ENCODE measurements around the gene FOXN3.

The FOXN3 gene

GRCh38 chr14:89372512-89372883, 44.5 kb downstream of the FOXN3 start:
- Histone ChIP-seq H3K36me3 (ENCODE audit: control insufficient read depth, insufficient read depth, low read length) (no peaks in the 10 kb centered on the region), H3K4me3 (ENCODE audit: low read length) (no peak overlapping the region), H3K4me1 (ENCODE audit: control insufficient read depth, insufficient read depth, low read length) (0 out of 2 replicates have a peak, but pooled peaks cover 3% of the 10 kb centered on the region), H3K9me3 (ENCODE audit: control insufficient read depth, insufficient read depth, low read length) (no peaks in the 10 kb centered on the region), H3K27ac (ENCODE audit: low read length) (no peak overlapping the region), H3K27me3 (ENCODE audit: control insufficient read depth, insufficient read depth, low read length) (no peaks in the 10 kb centered on the region)
- no peak for DNase-seq (ENCODE audit: low read depth, low spot score)
- no CpG with 5 or more reads among the region's 2 CpGs for WGBS (ENCODE audit: insufficient coverage, insufficient read length)

- Histone ChIP-seq H3K27ac (ENCODE audit: low read length) (no peak overlapping the region), H3K36me3 (ENCODE audit: control insufficient read depth, insufficient read depth, low read length) (no peaks in the 10 kb centered on the region), H3K27me3 (ENCODE audit: control insufficient read depth, insufficient read depth, low read length) (no peaks in the 10 kb centered on the region), H3K4me1 (ENCODE audit: control insufficient read depth, insufficient read depth, low read length) (0 out of 2 replicates have a peak, but pooled peaks cover 5% of the 10 kb centered on the region), H3K9me3 (ENCODE audit: control insufficient read depth, insufficient read depth, low read length) (no peaks in the 10 kb centered on the region), H3K4me3 (ENCODE audit: low read length) (no peak overlapping the region)
- no CpG with 5 or more reads among the region's 10 CpGs for WGBS (ENCODE audit: insufficient coverage, insufficient read length)
- DNase-seq (ENCODE audit: low read depth, low spot score) = no peak
Observed at GRCh38 chr14:89371585-89372511, 45.2 kb downstream of the FOXN3 start.

DNA sequence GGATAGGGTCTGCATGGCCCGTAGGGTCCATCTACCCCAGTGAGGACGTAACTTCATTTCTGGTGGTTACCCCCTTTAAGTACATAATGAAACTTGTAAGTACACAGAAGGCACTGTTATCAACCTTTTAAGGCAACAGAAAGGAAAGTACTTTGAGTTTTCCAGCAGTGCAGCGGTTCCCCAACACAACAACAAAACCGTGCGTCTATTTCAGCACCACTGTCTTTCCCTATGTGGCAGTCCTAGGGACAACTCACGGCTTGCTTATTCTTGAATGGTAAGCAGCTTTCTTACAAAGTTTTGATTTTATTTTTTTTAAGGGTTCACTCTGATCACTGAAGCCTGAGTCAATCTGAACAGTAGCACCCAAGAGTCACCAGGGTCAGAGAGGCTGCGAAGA, 46.3 kb downstream of the FOXN3 start:
- no CpG with 5 or more reads among the region's 7 CpGs for WGBS (ENCODE audit: insufficient coverage, insufficient read length)
- H3K9me3 ChIP-seq (ENCODE audit: control insufficient read depth, insufficient read depth, low read length) = no peaks in the 10 kb centered on the region
- H3K36me3 ChIP-seq (ENCODE audit: control insufficient read depth, insufficient read depth, low read length) = no peaks in the 10 kb centered on the region
- H3K4me3 ChIP-seq (ENCODE audit: low read length) = no peak overlapping the region
- no peaks in the 10 kb centered on the region for H3K27me3 ChIP-seq (ENCODE audit: control insufficient read depth, insufficient read depth, low read length)
- DNase-seq (ENCODE audit: low read depth, low spot score) = no peak
- H3K27ac ChIP-seq (ENCODE audit: low read length) = no peak overlapping the region
- H3K4me1 ChIP-seq (ENCODE audit: control insufficient read depth, insufficient read depth, low read length) = 0 out of 2 replicates have a peak, but pooled peaks cover 5% of the 10 kb centered on the region

GRCh38 chr14:89370381-89370780, 46.7 kb downstream of the FOXN3 start:
- Histone ChIP-seq H3K36me3 (ENCODE audit: control insufficient read depth, insufficient read depth, low read length) (no peaks in the 10 kb centered on the region), H3K4me3 (ENCODE audit: low read length) (no peak overlapping the region), H3K9me3 (ENCODE audit: control insufficient read depth, insufficient read depth, low read length) (no peaks in the 10 kb centered on the region), H3K4me1 (ENCODE audit: control insufficient read depth, insufficient read depth, low read length) (0 out of 2 replicates have a peak, but pooled peaks cover 5% of the 10 kb centered on the region), H3K27ac (ENCODE audit: low read length) (no peak overlapping the region), H3K27me3 (ENCODE audit: control insufficient read depth, insufficient read depth, low read length) (no peaks in the 10 kb centered on the region)
- no CpG with 5 or more reads among the region's 4 CpGs for WGBS (ENCODE audit: insufficient coverage, insufficient read length)
- no peak for DNase-seq (ENCODE audit: low read depth, low spot score)

- Histone ChIP-seq H3K36me3 (ENCODE audit: control insufficient read depth, insufficient read depth, low read length) (no peaks in the 10 kb centered on the region), H3K27me3 (ENCODE audit: control insufficient read depth, insufficient read depth, low read length) (no peaks in the 10 kb centered on the region), H3K9me3 (ENCODE audit: control insufficient read depth, insufficient read depth, low read length) (no peaks in the 10 kb centered on the region), H3K27ac (ENCODE audit: low read length) (no peak overlapping the region), H3K4me3 (ENCODE audit: low read length) (no peak overlapping the region), H3K4me1 (ENCODE audit: control insufficient read depth, insufficient read depth, low read length) (peaks cover 7% of the 10 kb centered on the region; the same call in 1 of the 2 replicates)
- no peak for DNase-seq (ENCODE audit: low read depth, low spot score)
- no CpG with 5 or more reads among the region's 4 CpGs for WGBS (ENCODE audit: insufficient coverage, insufficient read length)
Observed at GRCh38 chr14:89369656-89370055, 47.4 kb downstream of the FOXN3 start.

DNA sequence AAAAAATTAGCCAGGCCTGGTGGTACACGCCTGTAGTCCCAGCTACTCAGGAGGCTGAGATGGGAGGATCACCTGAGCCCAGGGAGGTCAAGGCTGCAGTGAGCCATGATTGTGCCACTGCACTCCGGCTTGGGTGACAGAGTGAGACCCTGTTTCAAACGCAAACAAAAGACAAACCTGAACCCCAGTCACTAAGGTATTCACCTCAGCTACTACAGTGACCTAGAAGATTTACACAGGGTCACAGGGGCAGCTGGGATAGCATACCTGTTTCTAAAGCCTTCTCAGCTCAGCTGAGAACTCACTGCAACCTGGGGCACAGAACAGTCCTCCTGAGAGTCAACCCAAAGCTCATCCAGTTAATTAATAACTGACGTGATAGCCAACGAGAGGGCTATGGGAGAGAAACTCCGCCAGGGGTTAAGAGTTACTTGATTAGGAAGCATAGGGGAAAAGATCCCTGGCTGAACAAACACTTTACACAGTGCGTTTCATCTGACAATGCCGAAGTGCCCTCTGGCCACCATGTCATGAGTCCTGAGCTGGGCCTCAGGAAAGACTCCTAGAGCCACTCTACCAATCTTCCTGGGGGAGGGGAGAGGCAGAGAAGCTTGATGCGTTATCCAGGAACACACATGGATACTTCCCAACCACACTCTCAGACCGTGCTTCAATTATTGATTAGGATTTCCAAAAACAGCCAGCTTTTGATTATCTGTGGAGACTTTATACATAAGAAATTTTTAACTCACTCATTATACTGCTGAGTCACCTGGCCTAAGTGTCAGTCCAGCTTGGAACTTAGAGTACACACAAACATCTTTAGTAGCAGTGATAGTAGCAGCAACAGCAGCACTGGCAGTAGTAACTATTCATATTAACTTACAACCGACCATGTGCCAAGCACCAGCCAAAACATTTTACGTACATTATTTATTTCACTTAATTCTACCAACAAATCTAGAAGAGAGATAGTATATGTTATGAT, 48.2 kb downstream of the FOXN3 start:
- Histone ChIP-seq H3K27ac (ENCODE audit: low read length) (no peak overlapping the region), H3K27me3 (ENCODE audit: control insufficient read depth, insufficient read depth, low read length) (no peaks in the 10 kb centered on the region), H3K4me3 (ENCODE audit: low read length) (no peak overlapping the region), H3K36me3 (ENCODE audit: control insufficient read depth, insufficient read depth, low read length) (no peaks in the 10 kb centered on the region), H3K4me1 (ENCODE audit: control insufficient read depth, insufficient read depth, low read length) (peaks cover 7% of the 10 kb centered on the region; the same call in 1 of the 2 replicates), H3K9me3 (ENCODE audit: control insufficient read depth, insufficient read depth, low read length) (no peaks in the 10 kb centered on the region)
- no peak for DNase-seq (ENCODE audit: low read depth, low spot score)
- 100% methylated on average over 2 of the region's 12 CpGs for WGBS (ENCODE audit: insufficient coverage, insufficient read length)

- Histone ChIP-seq H3K9me3 (ENCODE audit: control insufficient read depth, insufficient read depth, low read length) (no peaks in the 10 kb centered on the region), H3K4me1 (ENCODE audit: control insufficient read depth, insufficient read depth, low read length) (peaks cover 7% of the 10 kb centered on the region; the same call in 1 of the 2 replicates), H3K36me3 (ENCODE audit: control insufficient read depth, insufficient read depth, low read length) (no peaks in the 10 kb centered on the region), H3K27ac (ENCODE audit: low read length) (no peak overlapping the region), H3K4me3 (ENCODE audit: low read length) (no peak overlapping the region), H3K27me3 (ENCODE audit: control insufficient read depth, insufficient read depth, low read length) (no peaks in the 10 kb centered on the region)
- DNase-seq (ENCODE audit: low read depth, low spot score) = no peak
- WGBS (ENCODE audit: insufficient coverage, insufficient read length) = no CpG with 5 or more reads among the region's 8 CpGs
Observed at GRCh38 chr14:89367779-89368120, 49.3 kb downstream of the FOXN3 start.

DNA sequence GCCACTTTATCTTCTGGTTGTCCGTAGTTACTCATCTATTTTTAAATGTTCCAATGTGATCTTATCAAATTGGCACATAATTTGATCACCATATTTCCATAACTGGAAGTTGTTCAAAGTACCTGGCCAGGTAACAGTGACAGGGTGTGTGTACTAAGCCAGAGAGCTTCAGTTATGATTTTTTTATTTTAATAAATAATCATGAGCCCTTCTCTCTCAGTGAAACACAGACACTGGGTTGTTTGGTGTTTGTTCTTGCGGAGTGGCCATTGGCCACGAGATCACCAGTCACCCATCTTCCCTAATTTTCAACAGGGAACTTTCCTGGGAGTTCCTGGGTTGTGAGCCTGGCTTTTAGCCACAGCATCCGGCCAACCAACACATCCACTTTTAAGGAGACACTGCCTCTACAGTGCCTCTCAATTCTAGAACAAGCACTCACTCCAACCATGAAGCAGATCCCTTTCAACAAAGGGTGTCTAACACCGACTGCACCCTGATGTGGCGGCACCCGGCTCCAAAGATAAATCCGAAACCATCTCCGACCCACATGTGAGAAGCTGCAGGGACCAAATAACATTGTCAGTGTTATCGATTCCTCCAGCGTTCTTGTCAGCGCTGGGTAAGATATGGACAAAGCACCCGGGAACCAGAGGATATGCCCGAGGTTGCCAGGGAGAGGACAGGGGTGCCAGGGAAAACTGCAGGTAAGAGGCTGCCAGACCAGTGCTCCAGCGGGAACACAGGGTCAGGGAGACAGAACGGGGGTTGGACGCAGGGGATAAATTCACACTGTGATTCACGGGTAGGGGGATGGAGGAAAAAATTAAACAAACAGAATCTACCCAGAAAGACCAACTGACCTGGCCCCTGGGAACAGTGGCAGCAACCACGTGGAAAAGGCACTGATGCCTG, 49.9 kb downstream of the FOXN3 start:
- Histone ChIP-seq H3K4me1 (ENCODE audit: control insufficient read depth, insufficient read depth, low read length) (peaks cover 7% of the 10 kb centered on the region; the same call in 1 of the 2 replicates), H3K9me3 (ENCODE audit: control insufficient read depth, insufficient read depth, low read length) (no peaks in the 10 kb centered on the region), H3K36me3 (ENCODE audit: control insufficient read depth, insufficient read depth, low read length) (no peaks in the 10 kb centered on the region), H3K27me3 (ENCODE audit: control insufficient read depth, insufficient read depth, low read length) (no peaks in the 10 kb centered on the region), H3K4me3 (ENCODE audit: low read length) (no peak overlapping the region), H3K27ac (ENCODE audit: low read length) (no peak overlapping the region)
- no peak for DNase-seq (ENCODE audit: low read depth, low spot score)
- no CpG with 5 or more reads among the region's 19 CpGs for WGBS (ENCODE audit: insufficient coverage, insufficient read length)

- Histone ChIP-seq H3K27me3 (ENCODE audit: control insufficient read depth, insufficient read depth, low read length) (no peaks in the 10 kb centered on the region), H3K4me1 (ENCODE audit: control insufficient read depth, insufficient read depth, low read length) (peaks cover 7% of the 10 kb centered on the region; the same call in 1 of the 2 replicates), H3K27ac (ENCODE audit: low read length) (no peak overlapping the region), H3K36me3 (ENCODE audit: control insufficient read depth, insufficient read depth, low read length) (no peaks in the 10 kb centered on the region), H3K9me3 (ENCODE audit: control insufficient read depth, insufficient read depth, low read length) (no peaks in the 10 kb centered on the region), H3K4me3 (ENCODE audit: low read length) (no peak overlapping the region)
- WGBS (ENCODE audit: insufficient coverage, insufficient read length) = no CpG with 5 or more reads among the region's 13 CpGs
- no peak for DNase-seq (ENCODE audit: low read depth, low spot score)
Observed at GRCh38 chr14:89365061-89365801, 51.8 kb downstream of the FOXN3 start.
